Measurements from ENCODE around the gene APOM.

- TF ChIP-seq CTCF (IDR thresholded peaks at IDR 0.05): no peak
- no peak for TF ChIP-seq POLR2A (IDR thresholded peaks at IDR 0.05)
These were observed 37.2 kb downstream of the APOM start for GRCh38 chr6:31692886-31693285.

Measured in esophagus squamous epithelium (tissue), 4 donors.